HG03280 (cell line): ENCODE measurements around the gene ULK3.

Experiments used
- ATAC-seq: cut with Tn5 transposase; IDR thresholded peaks from one replicate; pipeline ENCODE4 v1.9.1; 2021; ENCODE audit warnings: mild to moderate bottlenecking, moderate library complexity; ENCODE audit not compliant: unreplicated experiment

ULK3 gene

GRCh38 chr15:74787251-74788041, 55.5 kb downstream of the ULK3 start:
- peak; percentile 49 for ATAC-seq

GRCh38 chr15:74786551-74787165, 56.3 kb downstream of the ULK3 start:
- ATAC-seq, result no peak
